Activated CD4-positive, alpha-beta T cell treated with anti-CD3 and anti-CD28 coated beads, Interleukin-10, Interleukin-2, amounts not matched to agents 100 ng/mL and 50 ng/mL, durations not matched to agents 16 hours and 8 hours (primary cell): ENCODE data around the gene GMIP.

Source experiments
- DNase-seq: peaks from one replicate; pipeline ENCODE4 v3.0.0-alpha.2; 2020

The GMIP gene

GRCh38 chr19:19606021-19606420 lies 37.4 kb downstream of the GMIP start:
- DNase-seq = peak; percentile 78

- no peak for DNase-seq
Measured at GRCh38 chr19:19602713-19603324, 40.6 kb downstream of the GMIP start.

- peak; percentile 28 for DNase-seq
Measured at GRCh38 chr19:19602136-19602712, 41.2 kb downstream of the GMIP start.

- DNase-seq = peak; percentile 41
Measured at GRCh38 chr19:19600793-19601330, 42.6 kb downstream of the GMIP start.

- DNase-seq = peak; percentile 82
Measured at GRCh38 chr19:19598728-19599451, 44.6 kb downstream of the GMIP start.

GRCh38 chr19:19597809-19598306 lies 45.6 kb downstream of the GMIP start:
- DNase-seq = peak; percentile 95

GRCh38 chr19:19595171-19595701 lies 48.2 kb downstream of the GMIP start:
- peak; percentile 18 for DNase-seq

- peak; percentile 43 for DNase-seq
Measured at GRCh38 chr19:19594381-19594780, 49.1 kb downstream of the GMIP start.

- DNase-seq = no peak
Measured at GRCh38 chr19:19592690-19593089, 50.8 kb downstream of the GMIP start.

GRCh38 chr19:19591133-19591825 lies 52.2 kb downstream of the GMIP start:
- peak; percentile 92 for DNase-seq

- DNase-seq = no peak
Measured at GRCh38 chr19:19588546-19588945, 54.9 kb downstream of the GMIP start.

- no peak for DNase-seq
Measured at GRCh38 chr19:19587771-19588170, 55.7 kb downstream of the GMIP start.

- DNase-seq = no peak
Measured at GRCh38 chr19:19584356-19584755, 59.1 kb downstream of the GMIP start.

GRCh38 chr19:19582471-19582870 lies 61.0 kb downstream of the GMIP start:
- DNase-seq = no peak

GRCh38 chr19:19581391-19581790 lies 62.1 kb downstream of the GMIP start:
- no peak for DNase-seq

GRCh38 chr19:19580418-19580817 lies 63.0 kb downstream of the GMIP start:
- DNase-seq = no peak

GRCh38 chr19:19579533-19580361 lies 63.7 kb downstream of the GMIP start:
- no peak for DNase-seq
